CD14-positive monocyte (primary cell): ENCODE data around the gene ST6GALNAC3. TPM values are rescaled to one million over a fixed set of nuclear protein-coding genes. Genes with fewer than 3 reads are reported as not detected.

Source experiments
- DNase-seq, 3 donors: peaks; one replicate each; pipeline ENCODE4 v3.0.0-alpha.2; 2011 to 2022
- H2AFZ ChIP-seq: 2 replicates; pipeline ENCODE4 v1.6.0; 2012; ENCODE audit warnings: mild to moderate bottlenecking, low read depth, low read length, inconsistent platforms; ENCODE audit not compliant: insufficient read depth, poor library complexity, severe bottlenecking
- H3K27ac ChIP-seq, 2 donors: 1 replicate in 1 of 2; 2 replicates in 1 of 2; pipeline ENCODE4 v1.5.1; 2012 to 2013; ENCODE audit warnings: low read length in 2 of 2, control low read depth in 1 of 2, inconsistent platforms in 1 of 2, low read depth in 1 of 2, mild to moderate bottlenecking in 1 of 2
- H3K27me3 ChIP-seq, 2 donors: one replicate each; pipeline versions ENCODE4 v1.6.0 to v1.6.1; 2011 to 2013; ENCODE audit warnings: low read length in 2 of 2; ENCODE audit not compliant: control insufficient read depth in 2 of 2, insufficient read depth in 2 of 2
- H3K36me3 ChIP-seq, 2 donors: replicated peaks in 1 of 2; 1 replicate in 1 of 2; 2 replicates in 1 of 2; pipeline versions ENCODE4 v1.5.1 to v1.6.1; 2012 to 2013; ENCODE audit warnings: low read length in 2 of 2, control low read depth in 1 of 2, inconsistent platforms in 1 of 2, mild to moderate bottlenecking in 1 of 2; ENCODE audit not compliant: insufficient read depth in 2 of 2, control insufficient read depth in 1 of 2
- H3K4me1 ChIP-seq, 2 donors: 1 replicate in 1 of 2; 2 replicates in 1 of 2; pipeline versions ENCODE4 v1.5.1 to v1.6.1; 2012 to 2013; ENCODE audit warnings: low read length in 2 of 2, control low read depth in 1 of 2, inconsistent platforms in 1 of 2, mild to moderate bottlenecking in 1 of 2, moderate library complexity in 1 of 2; ENCODE audit not compliant: insufficient read depth in 2 of 2, control insufficient read depth in 1 of 2
- H3K4me2 ChIP-seq: replicated peaks from 2 replicates; pipeline ENCODE3; 2012; ENCODE audit warnings: low read length, moderate library complexity, mild to moderate bottlenecking; ENCODE audit not compliant: poor library complexity, severe bottlenecking; ENCODE audit errors: extremely low read depth
- H3K4me3 ChIP-seq, 3 experiments: fragments of 200-600 bp in 1 of 3; sonication (generic) in 1 of 3; replicated peaks in 1 of 3; 1 replicate in 2 of 3; 2 replicates in 1 of 3; pipeline ENCODE4 v1.5.1; 2011 to 2013; ENCODE audit warnings: low read length in 3 of 3, mild to moderate bottlenecking in 3 of 3, control low read depth in 2 of 3, low read depth in 2 of 3, inconsistent platforms in 1 of 3, moderate library complexity in 1 of 3
- H3K79me2 ChIP-seq: 2 replicates; pipeline ENCODE4 v1.6.0; 2012; ENCODE audit warnings: mild to moderate bottlenecking, control low read depth, inconsistent platforms, low read length, moderate library complexity; ENCODE audit not compliant: insufficient read depth
- H3K9ac ChIP-seq: 2 replicates; pipeline ENCODE4 v1.6.0; 2017; ENCODE audit warnings: low read length, mild to moderate bottlenecking; ENCODE audit not compliant: insufficient read depth, poor library complexity, severe bottlenecking
- H3K9me3 ChIP-seq, 2 donors: replicated peaks in 1 of 2; 1 replicate in 1 of 2; 2 replicates in 1 of 2; pipeline versions ENCODE4 v1.5.1 to v1.6.1; 2012 to 2013; ENCODE audit warnings: low read length in 2 of 2, control low read depth in 1 of 2; ENCODE audit not compliant: control insufficient read depth in 1 of 2, insufficient read depth in 1 of 2
- H4K20me1 ChIP-seq: 2 replicates; pipeline ENCODE4 v1.6.0; 2012; ENCODE audit warnings: mild to moderate bottlenecking, low read length, control low read depth, moderate library complexity; ENCODE audit not compliant: insufficient read depth
- H3K27ac Mint-ChIP-seq, 7 donors: one replicate each; pipeline ENCODE4 v1.8.0; 2020; ENCODE audit warnings: mild to moderate bottlenecking in 7 of 7, mixed read lengths in 7 of 7, moderate library complexity in 6 of 7, inconsistent platforms in 2 of 7
- H3K27me3 Mint-ChIP-seq, 3 donors: one replicate each; pipeline ENCODE4 v1.8.0; 2021 to 2022; ENCODE audit warnings: low read depth in 3 of 3, mild to moderate bottlenecking in 3 of 3, mixed read lengths in 3 of 3, moderate library complexity in 3 of 3, inconsistent platforms in 1 of 3
- H3K36me3 Mint-ChIP-seq, 2 donors: one replicate each; pipeline ENCODE4 v1.8.0; 2020; ENCODE audit warnings: mixed read lengths in 2 of 2, inconsistent platforms in 1 of 2, mild to moderate bottlenecking in 1 of 2
- H3K4me1 Mint-ChIP-seq: one replicate; pipeline ENCODE4 v1.8.0; 2020; ENCODE audit warnings: mild to moderate bottlenecking, mixed read lengths
- H3K4me3 Mint-ChIP-seq, 2 donors: one replicate each; pipeline ENCODE4 v1.8.0; 2020; ENCODE audit warnings: mild to moderate bottlenecking in 2 of 2, mixed read lengths in 2 of 2, moderate library complexity in 1 of 2
- H3K9me3 Mint-ChIP-seq, 7 donors: one replicate each; pipeline ENCODE4 v1.8.0; 2020 to 2022; ENCODE audit warnings: mixed read lengths in 7 of 7, mild to moderate bottlenecking in 6 of 7, moderate library complexity in 6 of 7, inconsistent platforms in 2 of 7
- WGBS: methylation state at CpG from one replicate; pipeline ENCODE4 v1.1.5; 2013; ENCODE audit warnings: missing lambda C conversion rate; ENCODE audit not compliant: insufficient coverage; 5-methylcytosine and 5-hydroxymethylcytosine counted together
- intact Hi-C, 2 donors: fragments of 100-400 bp; cut with micrococcal nuclease; formaldehyde crosslinking; loops; one replicate each; pipeline versions ENCODE4 v1.15.0 to v1.15.1; 2023
- polyA plus RNA-seq, 3 donors: library from polyadenylated mRNA; depleted of rRNA in 1 of 3; unstranded in 2 of 3; stranded (reverse) in 1 of 3; fragments of 300-500 nt in 2 of 3; fragments of >200 nt in 1 of 3; fragmentation: Illumina TruSeq in 2 of 3; gene quantifications; 1 replicate in 2 of 3; 2 replicates in 1 of 3; pipeline ENCODE4 v1.2.3, GENCODE V29; 2012 to 2021
- TF ChIP-seq, protein P1 (sequence below): fragments of 200-600 bp; IDR thresholded peaks from one replicate; pipeline ENCODE4 v1.8.0; 2022; ENCODE audit warnings: antibody characterized with exemption, mild to moderate bottlenecking

Gene ST6GALNAC3
- polyA plus RNA-seq, 3 donors, result 6.5 to 9.2 (median 7.6) TPM

DNA sequence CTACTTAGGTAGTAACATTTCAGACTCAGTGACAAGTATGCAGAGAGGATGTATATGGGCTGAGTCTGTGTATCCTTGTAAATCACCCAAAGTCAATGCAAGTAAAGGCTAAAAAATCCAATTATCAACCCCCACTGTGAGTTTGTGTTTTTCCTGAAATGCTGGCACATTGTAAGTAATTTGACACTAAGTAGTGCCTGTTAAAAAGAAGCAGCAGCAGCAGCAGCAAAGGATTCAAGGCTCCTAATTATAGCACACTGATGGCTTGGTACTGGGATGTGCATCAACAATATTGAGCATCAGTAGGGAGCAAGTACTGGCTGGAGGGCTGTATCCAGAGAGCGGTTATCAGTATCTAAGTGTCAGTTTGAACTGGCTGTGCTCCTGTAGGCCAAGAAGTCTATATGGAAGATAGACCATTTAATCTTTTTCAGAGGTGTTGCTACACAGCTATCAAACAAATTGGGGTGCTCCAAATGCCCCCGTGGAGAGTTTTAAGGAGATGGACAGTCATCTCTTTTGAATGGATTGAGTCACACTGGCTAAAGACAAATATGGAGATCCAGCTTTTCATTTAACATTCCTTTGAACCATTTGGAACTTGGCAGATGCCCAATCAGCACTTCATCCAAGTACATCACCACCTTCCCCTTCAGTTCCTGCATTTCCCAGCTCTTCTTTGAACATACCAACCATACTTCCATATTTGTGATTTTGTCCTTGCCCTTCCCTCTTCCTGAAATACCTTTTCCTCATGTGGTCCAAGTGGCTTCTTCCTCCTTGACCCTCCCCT lies 551.5 kb downstream of the ST6GALNAC3 start:
- Histone ChIP-seq H3K9ac (no peak overlapping the region), H3K27me3 (no peaks in the 10 kb centered on the region), H3K36me3 (no peaks in the 10 kb centered on the region), H3K4me2 (no peak overlapping the region), H3K27ac (no peak overlapping the region), H3K4me3 (no peak overlapping the region), H3K4me1 (no peaks in the 10 kb centered on the region), H3K9me3 (no peaks in the 10 kb centered on the region), H3K79me2 (no peaks in the 10 kb centered on the region), H4K20me1 (no peaks in the 10 kb centered on the region), H2AFZ (no peak overlapping the region)
- Mint-ChIP-seq H3K4me3 (no peak overlapping the region), H3K36me3 (peaks cover 0 to 2% of the 10 kb centered on the region in 2 donors), H3K27me3 (peaks cover 0 to 2% (median 2%) of the 10 kb centered on the region in 3 donors), H3K9me3 (peaks cover 0 to 3% (median 0%) of the 10 kb centered on the region in 7 donors), H3K27ac (no peak overlapping the region), H3K4me1 (no peaks in the 10 kb centered on the region)
- intact Hi-C loops, result no loop called here
- WGBS, result 92% methylated on average over 2 of the region's 2 CpGs
- TF ChIP-seq, protein P1, sequence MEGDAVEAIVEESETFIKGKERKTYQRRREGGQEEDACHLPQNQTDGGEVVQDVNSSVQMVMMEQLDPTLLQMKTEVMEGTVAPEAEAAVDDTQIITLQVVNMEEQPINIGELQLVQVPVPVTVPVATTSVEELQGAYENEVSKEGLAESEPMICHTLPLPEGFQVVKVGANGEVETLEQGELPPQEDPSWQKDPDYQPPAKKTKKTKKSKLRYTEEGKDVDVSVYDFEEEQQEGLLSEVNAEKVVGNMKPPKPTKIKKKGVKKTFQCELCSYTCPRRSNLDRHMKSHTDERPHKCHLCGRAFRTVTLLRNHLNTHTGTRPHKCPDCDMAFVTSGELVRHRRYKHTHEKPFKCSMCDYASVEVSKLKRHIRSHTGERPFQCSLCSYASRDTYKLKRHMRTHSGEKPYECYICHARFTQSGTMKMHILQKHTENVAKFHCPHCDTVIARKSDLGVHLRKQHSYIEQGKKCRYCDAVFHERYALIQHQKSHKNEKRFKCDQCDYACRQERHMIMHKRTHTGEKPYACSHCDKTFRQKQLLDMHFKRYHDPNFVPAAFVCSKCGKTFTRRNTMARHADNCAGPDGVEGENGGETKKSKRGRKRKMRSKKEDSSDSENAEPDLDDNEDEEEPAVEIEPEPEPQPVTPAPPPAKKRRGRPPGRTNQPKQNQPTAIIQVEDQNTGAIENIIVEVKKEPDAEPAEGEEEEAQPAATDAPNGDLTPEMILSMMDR, result no peak
- no peak for DNase-seq

DNA sequence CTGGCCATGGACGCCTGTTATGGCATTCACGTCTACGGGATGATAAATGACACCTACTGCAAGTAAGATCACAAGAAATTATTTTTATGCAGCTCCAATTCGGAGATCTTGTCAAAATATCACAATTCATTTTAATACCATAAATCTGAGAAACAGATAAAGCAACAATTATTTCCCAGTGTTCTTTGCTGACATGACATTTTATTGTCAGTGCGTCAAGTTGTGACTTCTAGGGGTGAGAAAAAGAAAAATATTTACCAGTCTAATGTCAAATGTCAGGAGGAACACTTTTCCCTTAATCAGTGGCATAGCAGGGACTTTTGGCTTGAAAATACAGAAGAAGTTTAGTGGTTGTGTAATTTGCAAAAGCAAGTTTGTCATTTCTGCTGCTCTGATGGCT lies 553.0 kb downstream of the ST6GALNAC3 start:
- peaks cover 0 to 2% (median 2%) of the 10 kb centered on the region in 3 donors for H3K27me3 Mint-ChIP-seq
- Histone ChIP-seq H4K20me1 (no peaks in the 10 kb centered on the region), H2AFZ (no peak overlapping the region), H3K4me1 (no peaks in the 10 kb centered on the region), H3K9me3 (no peaks in the 10 kb centered on the region), H3K4me3 (no peak overlapping the region), H3K36me3 (no peaks in the 10 kb centered on the region), H3K27me3 (no peaks in the 10 kb centered on the region), H3K27ac (no peak overlapping the region), H3K79me2 (no peaks in the 10 kb centered on the region), H3K9ac (no peak overlapping the region), H3K4me2 (no peak overlapping the region)
- peaks cover 0 to 2% of the 10 kb centered on the region in 2 donors for H3K36me3 Mint-ChIP-seq
- peaks cover 0 to 3% (median 0%) of the 10 kb centered on the region in 7 donors for H3K9me3 Mint-ChIP-seq
- TF ChIP-seq, protein P1, result no peak
- H3K4me3 Mint-ChIP-seq, result no peak overlapping the region
- H3K4me1 Mint-ChIP-seq, result no peaks in the 10 kb centered on the region
- intact Hi-C loops, result no loop called here
- no peak overlapping the region for H3K27ac Mint-ChIP-seq
- DNase-seq, result no peak
- 96% methylated on average over 3 of the region's 5 CpGs for WGBS
